Upper lobe of left lung (tissue), 4 donors: ENCODE results near the gene MYL12A.

ENCODE experiments used
- CTCF ChIP-seq, 6 experiments: fragments of 450-650 bp in 4 of 6; fragments of 200-600 bp in 2 of 6; sonication (generic) in 2 of 6; IDR thresholded peaks; one replicate each; pipeline ENCODE4 v1.5.1; 2016 to 2019; ENCODE audit warnings: antibody characterized with exemption in 6 of 6
- POLR2A ChIP-seq, 4 donors: fragments of 450-650 bp; IDR thresholded peaks; one replicate each; pipeline ENCODE4 v1.5.1; 2016 to 2017; ENCODE audit warnings: antibody characterized with exemption in 4 of 4, mild to moderate bottlenecking in 2 of 4
- POLR2AphosphoS5 ChIP-seq, 2 donors: sonication (generic); formaldehyde crosslinking; IDR thresholded peaks; one replicate each; pipeline ENCODE4 v1.5.1; 2017; ENCODE audit warnings: antibody characterized with exemption in 2 of 2

DNA sequence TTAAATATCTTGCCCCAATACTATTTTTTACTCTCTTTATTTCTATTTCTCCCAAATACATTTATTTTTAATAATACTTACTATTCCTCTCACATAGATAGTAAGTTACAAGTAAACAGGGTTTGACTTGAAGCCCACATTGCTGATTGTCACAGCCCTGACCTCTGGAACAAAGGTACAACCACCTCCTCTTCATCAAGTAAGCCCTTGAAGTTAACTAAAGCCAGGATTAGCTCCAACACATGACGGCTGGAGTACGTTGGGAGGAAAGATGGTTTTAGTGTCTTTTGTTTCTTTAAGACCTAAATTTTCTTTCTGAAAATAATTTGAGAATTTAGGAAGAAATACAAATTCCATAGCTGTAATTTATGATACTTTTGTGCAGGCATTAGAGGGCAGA, 28.8 kb upstream of the MYL12A start:
- TF ChIP-seq CTCF (IDR thresholded peaks at IDR 0.05) (no peak), POLR2AphosphoS5 (IDR thresholded peaks at IDR 0.05) (no peak), POLR2A (IDR thresholded peaks at IDR 0.05) (no peak)
